ENCODE measurements around the gene SWSAP1.

DNA sequence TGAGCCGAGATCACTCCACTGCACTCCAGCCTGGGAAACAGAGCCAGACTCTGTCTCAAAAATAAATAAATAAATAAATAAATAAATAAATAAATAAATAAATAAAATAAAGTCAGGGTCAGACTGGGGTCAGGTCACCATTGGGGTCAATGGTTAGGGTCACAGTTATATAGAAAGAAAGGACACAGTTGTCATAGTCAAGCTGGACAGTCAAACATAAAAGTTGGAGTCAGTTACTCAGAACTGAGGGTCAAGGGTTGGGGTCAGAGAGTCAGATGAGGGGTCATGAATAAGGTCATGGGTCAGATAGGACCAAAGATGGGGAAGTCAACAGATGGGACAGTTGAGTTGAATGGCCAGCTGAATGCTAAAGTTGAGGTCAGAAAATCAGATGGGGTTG lies 26.3 kb downstream of the SWSAP1 start:
- TF ChIP-seq, protein P1, sequence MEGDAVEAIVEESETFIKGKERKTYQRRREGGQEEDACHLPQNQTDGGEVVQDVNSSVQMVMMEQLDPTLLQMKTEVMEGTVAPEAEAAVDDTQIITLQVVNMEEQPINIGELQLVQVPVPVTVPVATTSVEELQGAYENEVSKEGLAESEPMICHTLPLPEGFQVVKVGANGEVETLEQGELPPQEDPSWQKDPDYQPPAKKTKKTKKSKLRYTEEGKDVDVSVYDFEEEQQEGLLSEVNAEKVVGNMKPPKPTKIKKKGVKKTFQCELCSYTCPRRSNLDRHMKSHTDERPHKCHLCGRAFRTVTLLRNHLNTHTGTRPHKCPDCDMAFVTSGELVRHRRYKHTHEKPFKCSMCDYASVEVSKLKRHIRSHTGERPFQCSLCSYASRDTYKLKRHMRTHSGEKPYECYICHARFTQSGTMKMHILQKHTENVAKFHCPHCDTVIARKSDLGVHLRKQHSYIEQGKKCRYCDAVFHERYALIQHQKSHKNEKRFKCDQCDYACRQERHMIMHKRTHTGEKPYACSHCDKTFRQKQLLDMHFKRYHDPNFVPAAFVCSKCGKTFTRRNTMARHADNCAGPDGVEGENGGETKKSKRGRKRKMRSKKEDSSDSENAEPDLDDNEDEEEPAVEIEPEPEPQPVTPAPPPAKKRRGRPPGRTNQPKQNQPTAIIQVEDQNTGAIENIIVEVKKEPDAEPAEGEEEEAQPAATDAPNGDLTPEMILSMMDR (IDR thresholded peaks at IDR 0.05; ENCODE audit: insufficient read depth, low read depth, low read length) = no peak
- no peak for TF ChIP-seq EZH2 (IDR thresholded peaks at IDR 0.05; ENCODE audit: insufficient read depth, low read length)

All from astrocyte (in vitro differentiated cells and primary cell).